CD14-positive monocyte (primary cell): ENCODE measurements around the gene CETP. TPM values are rescaled to one million over a fixed set of nuclear protein-coding genes. Genes with fewer than 3 reads are reported as not detected.

Source experiments
- DNase-seq, 3 donors: peaks; one replicate each; pipeline ENCODE4 v3.0.0-alpha.2; 2011 to 2022
- H2AFZ ChIP-seq: 2 replicates; pipeline ENCODE4 v1.6.0; 2012; ENCODE audit warnings: mild to moderate bottlenecking, low read depth, low read length, inconsistent platforms; ENCODE audit not compliant: insufficient read depth, poor library complexity, severe bottlenecking
- H3K27ac ChIP-seq, 2 donors: 1 replicate in 1 of 2; 2 replicates in 1 of 2; pipeline ENCODE4 v1.5.1; 2012 to 2013; ENCODE audit warnings: low read length in 2 of 2, control low read depth in 1 of 2, inconsistent platforms in 1 of 2, low read depth in 1 of 2, mild to moderate bottlenecking in 1 of 2
- H3K27me3 ChIP-seq, 2 donors: one replicate each; pipeline versions ENCODE4 v1.6.0 to v1.6.1; 2011 to 2013; ENCODE audit warnings: low read length in 2 of 2; ENCODE audit not compliant: control insufficient read depth in 2 of 2, insufficient read depth in 2 of 2
- H3K36me3 ChIP-seq, 2 donors: replicated peaks in 1 of 2; 1 replicate in 1 of 2; 2 replicates in 1 of 2; pipeline versions ENCODE4 v1.5.1 to v1.6.1; 2012 to 2013; ENCODE audit warnings: low read length in 2 of 2, control low read depth in 1 of 2, inconsistent platforms in 1 of 2, mild to moderate bottlenecking in 1 of 2; ENCODE audit not compliant: insufficient read depth in 2 of 2, control insufficient read depth in 1 of 2
- H3K4me1 ChIP-seq, 2 donors: 1 replicate in 1 of 2; 2 replicates in 1 of 2; pipeline versions ENCODE4 v1.5.1 to v1.6.1; 2012 to 2013; ENCODE audit warnings: low read length in 2 of 2, control low read depth in 1 of 2, inconsistent platforms in 1 of 2, mild to moderate bottlenecking in 1 of 2, moderate library complexity in 1 of 2; ENCODE audit not compliant: insufficient read depth in 2 of 2, control insufficient read depth in 1 of 2
- H3K4me2 ChIP-seq: replicated peaks from 2 replicates; pipeline ENCODE3; 2012; ENCODE audit warnings: low read length, moderate library complexity, mild to moderate bottlenecking; ENCODE audit not compliant: poor library complexity, severe bottlenecking; ENCODE audit errors: extremely low read depth
- H3K4me3 ChIP-seq, 3 experiments: fragments of 200-600 bp in 1 of 3; sonication (generic) in 1 of 3; replicated peaks in 1 of 3; 1 replicate in 2 of 3; 2 replicates in 1 of 3; pipeline ENCODE4 v1.5.1; 2011 to 2013; ENCODE audit warnings: low read length in 3 of 3, mild to moderate bottlenecking in 3 of 3, control low read depth in 2 of 3, low read depth in 2 of 3, inconsistent platforms in 1 of 3, moderate library complexity in 1 of 3
- H3K79me2 ChIP-seq: 2 replicates; pipeline ENCODE4 v1.6.0; 2012; ENCODE audit warnings: mild to moderate bottlenecking, control low read depth, inconsistent platforms, low read length, moderate library complexity; ENCODE audit not compliant: insufficient read depth
- H3K9ac ChIP-seq: 2 replicates; pipeline ENCODE4 v1.6.0; 2017; ENCODE audit warnings: low read length, mild to moderate bottlenecking; ENCODE audit not compliant: insufficient read depth, poor library complexity, severe bottlenecking
- H3K9me3 ChIP-seq, 2 donors: replicated peaks in 1 of 2; 1 replicate in 1 of 2; 2 replicates in 1 of 2; pipeline versions ENCODE4 v1.5.1 to v1.6.1; 2012 to 2013; ENCODE audit warnings: low read length in 2 of 2, control low read depth in 1 of 2; ENCODE audit not compliant: control insufficient read depth in 1 of 2, insufficient read depth in 1 of 2
- H4K20me1 ChIP-seq: 2 replicates; pipeline ENCODE4 v1.6.0; 2012; ENCODE audit warnings: mild to moderate bottlenecking, low read length, control low read depth, moderate library complexity; ENCODE audit not compliant: insufficient read depth
- H3K27ac Mint-ChIP-seq, 7 donors: one replicate each; pipeline ENCODE4 v1.8.0; 2020; ENCODE audit warnings: mild to moderate bottlenecking in 7 of 7, mixed read lengths in 7 of 7, moderate library complexity in 6 of 7, inconsistent platforms in 2 of 7
- H3K27me3 Mint-ChIP-seq, 3 donors: one replicate each; pipeline ENCODE4 v1.8.0; 2021 to 2022; ENCODE audit warnings: low read depth in 3 of 3, mild to moderate bottlenecking in 3 of 3, mixed read lengths in 3 of 3, moderate library complexity in 3 of 3, inconsistent platforms in 1 of 3
- H3K36me3 Mint-ChIP-seq, 2 donors: one replicate each; pipeline ENCODE4 v1.8.0; 2020; ENCODE audit warnings: mixed read lengths in 2 of 2, inconsistent platforms in 1 of 2, mild to moderate bottlenecking in 1 of 2
- H3K4me1 Mint-ChIP-seq: one replicate; pipeline ENCODE4 v1.8.0; 2020; ENCODE audit warnings: mild to moderate bottlenecking, mixed read lengths
- H3K4me3 Mint-ChIP-seq, 2 donors: one replicate each; pipeline ENCODE4 v1.8.0; 2020; ENCODE audit warnings: mild to moderate bottlenecking in 2 of 2, mixed read lengths in 2 of 2, moderate library complexity in 1 of 2
- H3K9me3 Mint-ChIP-seq, 7 donors: one replicate each; pipeline ENCODE4 v1.8.0; 2020 to 2022; ENCODE audit warnings: mixed read lengths in 7 of 7, mild to moderate bottlenecking in 6 of 7, moderate library complexity in 6 of 7, inconsistent platforms in 2 of 7
- WGBS: methylation state at CpG from one replicate; pipeline ENCODE4 v1.1.5; 2013; ENCODE audit warnings: missing lambda C conversion rate; ENCODE audit not compliant: insufficient coverage; 5-methylcytosine and 5-hydroxymethylcytosine counted together
- intact Hi-C, 2 donors: fragments of 100-400 bp; cut with micrococcal nuclease; formaldehyde crosslinking; loops; one replicate each; pipeline versions ENCODE4 v1.15.0 to v1.15.1; 2023
- polyA plus RNA-seq, 3 donors: library from polyadenylated mRNA; depleted of rRNA in 1 of 3; unstranded in 2 of 3; stranded (reverse) in 1 of 3; fragments of 300-500 nt in 2 of 3; fragments of >200 nt in 1 of 3; fragmentation: Illumina TruSeq in 2 of 3; gene quantifications; 1 replicate in 2 of 3; 2 replicates in 1 of 3; pipeline ENCODE4 v1.2.3, GENCODE V29; 2012 to 2021
- TF ChIP-seq, protein P1 (sequence below): fragments of 200-600 bp; IDR thresholded peaks from one replicate; pipeline ENCODE4 v1.8.0; 2022; ENCODE audit warnings: antibody characterized with exemption, mild to moderate bottlenecking

The CETP gene
- polyA plus RNA-seq, 3 donors: 0.61 to 2.1 (median 1.3) TPM

DNA sequence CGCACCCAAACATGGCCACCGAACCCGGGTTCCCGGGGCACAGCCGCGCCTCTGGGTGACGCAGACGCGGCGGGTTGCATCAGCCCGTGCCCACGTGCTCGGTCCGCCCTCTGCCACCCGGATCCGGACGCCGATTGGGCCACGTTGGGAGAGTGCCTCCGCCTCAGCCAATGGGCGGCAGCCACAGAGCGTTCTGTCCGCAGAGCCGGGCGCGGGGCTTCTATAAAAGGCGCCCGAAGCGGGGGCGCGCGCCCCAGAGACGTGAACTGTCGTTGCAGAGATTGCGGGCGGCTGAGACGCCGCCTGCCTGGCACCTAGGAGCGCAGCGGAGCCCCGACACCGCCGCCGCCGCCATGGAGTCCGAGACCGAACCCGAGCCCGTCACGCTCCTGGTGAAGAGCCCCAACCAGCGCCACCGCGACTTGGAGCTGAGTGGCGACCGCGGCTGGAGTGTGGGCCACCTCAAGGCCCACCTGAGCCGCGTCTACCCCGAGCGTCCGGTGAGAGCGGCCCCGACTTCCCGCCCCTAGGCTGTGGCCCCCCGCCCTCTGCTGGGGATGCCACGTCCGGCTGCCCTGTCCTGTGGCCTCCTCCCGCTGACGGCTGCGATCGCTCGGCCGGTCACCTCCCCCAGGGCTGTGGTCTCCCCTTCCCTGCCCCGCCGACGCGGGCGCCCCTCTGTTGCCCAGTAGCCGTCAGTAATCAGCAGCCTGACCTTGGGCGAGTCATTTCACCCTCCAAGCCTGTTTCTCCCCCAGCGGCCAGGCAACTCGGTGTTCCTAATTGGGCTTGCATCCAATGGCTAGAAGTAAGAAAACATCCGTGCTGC, 29.6 kb upstream of the CETP start, which contains the start of gene HERPUD1:
HERPUD1 (plus strand) TSS at position 251 of the 829 bp plus-strand sequence; CDS start at position 354, 103 bp downstream.
- H3K36me3 Mint-ChIP-seq: peaks cover 29 to 39% of the 10 kb centered on the region in 2 donors
- Histone ChIP-seq H3K4me3 (peak within 1 kb of the TSS; percentile 94 to 97 (median 96)), H3K27ac (peak within 1 kb of the TSS; percentile 97 to 99), H4K20me1 (peaks cover 50% of the 10 kb centered on the region), H3K36me3 (peaks cover 22 to 39% of the 10 kb centered on the region in 2 donors), H3K9ac (peak within 1 kb of the TSS; percentile 100), H2AFZ (peak within 1 kb of the TSS; percentile 79), H3K4me1 (peaks cover 30 to 41% of the 10 kb centered on the region in 2 donors), H3K27me3 (no peaks in the 10 kb centered on the region), H3K9me3 (no peaks in the 10 kb centered on the region), H3K79me2 (peaks cover 51% of the 10 kb centered on the region), H3K4me2 (peak within 1 kb of the TSS; percentile 94)
- peak within 1 kb of the TSS; percentile 98 to 99 (median 98) for H3K27ac Mint-ChIP-seq
- TF ChIP-seq, protein P1, sequence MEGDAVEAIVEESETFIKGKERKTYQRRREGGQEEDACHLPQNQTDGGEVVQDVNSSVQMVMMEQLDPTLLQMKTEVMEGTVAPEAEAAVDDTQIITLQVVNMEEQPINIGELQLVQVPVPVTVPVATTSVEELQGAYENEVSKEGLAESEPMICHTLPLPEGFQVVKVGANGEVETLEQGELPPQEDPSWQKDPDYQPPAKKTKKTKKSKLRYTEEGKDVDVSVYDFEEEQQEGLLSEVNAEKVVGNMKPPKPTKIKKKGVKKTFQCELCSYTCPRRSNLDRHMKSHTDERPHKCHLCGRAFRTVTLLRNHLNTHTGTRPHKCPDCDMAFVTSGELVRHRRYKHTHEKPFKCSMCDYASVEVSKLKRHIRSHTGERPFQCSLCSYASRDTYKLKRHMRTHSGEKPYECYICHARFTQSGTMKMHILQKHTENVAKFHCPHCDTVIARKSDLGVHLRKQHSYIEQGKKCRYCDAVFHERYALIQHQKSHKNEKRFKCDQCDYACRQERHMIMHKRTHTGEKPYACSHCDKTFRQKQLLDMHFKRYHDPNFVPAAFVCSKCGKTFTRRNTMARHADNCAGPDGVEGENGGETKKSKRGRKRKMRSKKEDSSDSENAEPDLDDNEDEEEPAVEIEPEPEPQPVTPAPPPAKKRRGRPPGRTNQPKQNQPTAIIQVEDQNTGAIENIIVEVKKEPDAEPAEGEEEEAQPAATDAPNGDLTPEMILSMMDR: no peak
- intact Hi-C loops: loop anchor here (5.0 to 10.0 kb wide), 3 partner anchors 57 to 255 kb away; partner anchors contain the start of genes PSME3IP1 (in 1 of the 2), RSPRY1 (in 1 of the 2) and SLC12A3 (in 1 of the 2)
- H3K27me3 Mint-ChIP-seq: peaks cover 0 to 7% (median 2%) of the 10 kb centered on the region in 3 donors
- peak; percentile 98 to 100 (median 99) for DNase-seq
- under 1% methylated on average over 83 of the region's 83 CpGs for WGBS
- H3K9me3 Mint-ChIP-seq: peaks cover 0 to 2% (median 0%) of the 10 kb centered on the region in 7 donors
- peaks cover 35% of the 10 kb centered on the region for H3K4me1 Mint-ChIP-seq
- peak within 1 kb of the TSS; percentile 97 to 98 for H3K4me3 Mint-ChIP-seq
